NCI-H1105 treated with DMSO at 0.1 percent for 48 hours (cell line): Measurements from ENCODE around the gene UBXN10.

Experiments used
- DNase-seq: peaks from one replicate; lab custom pipeline; 2025; lab: John Stamatoyannopoulos, UW

The UBXN10 gene

DNA sequence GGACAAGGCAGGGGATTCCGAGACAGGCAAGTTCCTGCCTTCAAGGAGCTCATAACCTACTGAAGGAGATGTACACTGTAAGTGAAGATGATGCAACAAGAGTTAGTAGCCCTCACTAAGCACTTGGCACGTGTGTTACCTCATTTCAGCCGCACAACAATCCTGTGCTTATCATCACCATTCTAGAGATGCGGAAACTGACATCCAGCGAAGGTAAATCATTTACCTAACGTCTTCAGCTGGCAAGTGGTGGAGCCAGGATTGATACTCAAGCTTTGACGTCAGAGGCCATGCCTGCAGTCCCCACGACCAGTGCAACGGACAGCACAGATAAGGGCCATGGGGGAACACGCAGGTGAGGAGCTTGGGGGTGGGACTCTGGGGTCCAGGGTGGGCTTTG, 2.9 kb upstream of the UBXN10 start:
- no peak for DNase-seq

DNA sequence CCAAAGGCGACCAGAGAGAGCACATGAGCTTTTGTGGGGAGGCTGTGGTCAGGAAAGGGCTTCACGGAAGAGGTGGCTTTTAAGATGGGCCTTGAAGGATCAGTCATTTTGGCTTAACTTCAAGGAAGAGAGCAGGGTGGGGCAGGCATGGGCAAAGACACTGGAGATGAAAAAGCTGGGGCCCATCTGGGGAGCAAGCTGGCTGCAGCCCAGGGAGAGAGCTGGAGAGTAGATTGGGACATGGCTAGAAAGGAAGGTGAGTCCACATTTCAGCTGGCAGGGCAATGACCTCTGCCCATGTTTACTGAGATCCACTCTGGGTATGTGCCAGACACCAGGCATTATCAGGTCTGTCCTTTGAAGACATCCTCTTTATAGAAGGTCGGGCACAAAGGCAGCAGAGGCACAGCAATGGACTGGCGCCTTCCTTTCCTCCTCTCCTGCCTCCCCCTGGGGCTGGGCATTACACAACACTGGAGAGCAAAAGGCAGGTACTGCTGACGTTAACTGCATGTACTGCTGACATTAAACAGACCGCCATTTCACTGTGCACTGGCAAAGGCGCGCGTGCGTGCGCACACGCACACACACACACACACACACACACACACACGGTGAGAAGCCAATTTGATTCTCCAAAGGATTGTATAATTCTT, 2.2 kb upstream of the UBXN10 start:
- DNase-seq = no peak

DNA sequence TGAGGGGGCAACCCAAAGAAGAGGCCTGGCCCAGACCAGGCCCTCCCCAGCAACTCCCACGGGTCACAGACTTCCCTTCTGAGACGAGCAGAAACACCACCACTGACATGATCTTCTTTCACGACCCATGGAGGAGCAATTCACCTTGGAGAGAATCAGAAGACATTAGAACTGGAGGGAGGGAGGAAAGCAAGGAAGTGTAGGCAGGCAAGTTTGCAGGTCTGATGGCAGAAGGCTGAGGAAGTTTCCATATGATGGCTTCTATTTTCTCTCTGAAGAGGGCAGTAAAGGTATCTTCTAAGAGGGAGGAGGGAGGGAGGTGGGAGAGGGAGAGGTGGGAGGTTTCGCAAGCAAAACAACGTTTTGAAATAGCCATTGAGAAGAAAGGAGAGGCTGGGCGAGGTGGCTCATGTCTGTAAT, 1.4 kb upstream of the UBXN10 start:
- DNase-seq = no peak

DNA sequence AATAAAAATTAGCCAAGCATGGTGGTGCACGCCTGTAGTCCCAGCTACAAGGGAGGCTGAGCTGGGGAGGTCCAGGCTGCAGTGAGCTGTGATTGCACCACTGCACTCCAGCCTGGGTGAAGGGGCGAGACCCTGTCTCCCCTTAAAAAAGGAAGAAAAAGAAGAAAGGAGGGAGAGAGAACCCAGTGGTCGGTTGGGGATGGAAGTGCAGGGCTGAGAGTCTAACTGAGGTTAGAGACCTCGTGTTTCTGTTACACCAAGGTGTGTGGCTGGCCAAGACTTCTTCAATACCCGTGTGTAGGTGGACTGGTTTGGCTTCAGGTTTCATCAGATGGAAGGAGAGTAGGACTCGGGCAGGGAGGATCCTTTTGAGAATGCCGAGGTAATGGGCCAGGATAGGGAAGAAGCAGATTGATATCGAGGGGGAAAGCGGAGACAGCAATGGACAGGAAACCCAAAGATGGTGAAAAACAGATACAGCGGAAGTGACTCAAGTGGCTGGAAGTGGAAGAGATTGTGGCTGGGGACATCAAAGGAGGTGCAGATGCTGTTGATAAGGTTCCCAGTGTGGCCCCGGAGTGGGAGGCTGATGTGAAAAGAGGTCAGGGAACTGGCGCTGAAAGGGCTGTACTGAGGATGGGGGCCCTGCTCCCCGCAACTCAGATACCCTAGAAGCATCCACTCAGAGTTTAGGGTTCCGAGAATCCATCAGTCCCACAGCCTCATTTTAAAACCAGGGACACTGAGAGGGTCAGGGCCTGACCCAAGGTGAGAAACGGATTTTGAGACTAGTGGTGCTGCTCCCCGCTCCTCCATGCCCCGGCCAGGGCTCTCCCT, 681 bp upstream of the UBXN10 start:
- DNase-seq = no peak

DNA sequence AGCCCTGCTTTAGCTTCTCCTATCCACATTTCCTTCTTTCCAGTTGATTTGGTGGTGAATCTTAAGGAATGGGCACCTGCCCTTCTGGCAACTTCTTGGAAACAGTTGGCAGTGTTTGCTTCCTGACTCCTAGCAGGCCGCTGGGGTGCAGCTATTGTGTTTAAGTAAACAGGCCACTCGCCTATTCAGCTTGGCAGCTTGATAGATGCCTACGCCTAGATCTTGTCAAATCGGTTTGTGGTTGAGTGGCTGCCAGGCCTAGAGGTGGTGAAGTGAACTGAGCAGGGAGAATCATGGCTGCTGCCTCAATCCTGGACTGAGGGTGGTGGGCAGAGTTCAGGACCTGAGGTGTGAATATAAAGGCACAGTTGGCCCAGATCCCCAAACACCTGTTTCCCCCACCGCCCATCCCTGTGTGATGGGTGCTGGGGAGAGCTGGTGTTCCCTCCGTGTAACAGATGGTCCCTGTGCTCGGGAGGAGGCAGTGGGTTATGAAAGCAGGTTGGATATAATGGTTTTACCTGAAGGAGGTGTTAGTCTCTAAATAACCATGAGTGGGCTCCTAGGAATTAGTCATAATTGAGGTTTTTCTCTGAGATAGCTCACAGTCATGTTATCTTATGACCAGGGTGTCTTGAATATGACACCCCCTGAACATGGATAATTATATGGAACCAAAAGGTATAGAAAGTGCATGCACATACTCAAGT, 1.4 kb downstream of the UBXN10 start:
- peak; percentile 16 for DNase-seq

DNA sequence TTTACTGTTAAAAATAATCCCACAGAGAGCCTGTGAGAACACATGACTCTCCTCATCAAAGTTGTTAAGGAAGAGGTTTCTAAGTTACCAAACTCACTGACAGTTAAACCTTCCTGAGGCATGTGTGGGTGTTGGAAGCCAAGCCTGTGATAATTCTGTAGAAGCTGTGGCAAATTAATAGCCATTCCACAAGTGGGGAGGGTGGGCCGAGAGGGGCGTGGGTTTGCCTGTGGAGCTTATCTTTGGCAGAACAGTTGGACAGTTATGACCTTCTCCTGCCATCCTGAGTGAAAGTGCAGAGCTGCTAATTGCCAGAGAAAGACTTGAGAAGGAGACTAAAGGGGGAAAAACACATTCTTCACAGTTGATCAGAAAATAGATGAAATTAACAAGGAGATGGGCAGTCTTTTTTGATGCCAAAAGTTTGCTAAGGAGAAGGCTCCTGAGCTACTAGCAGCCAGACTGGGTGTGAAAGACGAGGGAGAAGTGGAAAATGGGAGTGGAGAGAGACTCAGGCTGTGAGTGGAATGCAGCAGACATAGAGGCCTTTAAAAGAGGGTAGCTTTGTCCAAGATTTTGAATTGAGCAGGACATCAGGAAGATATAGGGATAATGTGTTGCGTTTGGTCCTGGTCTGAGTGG, 2.0 kb downstream of the UBXN10 start:
- DNase-seq = no peak

DNA sequence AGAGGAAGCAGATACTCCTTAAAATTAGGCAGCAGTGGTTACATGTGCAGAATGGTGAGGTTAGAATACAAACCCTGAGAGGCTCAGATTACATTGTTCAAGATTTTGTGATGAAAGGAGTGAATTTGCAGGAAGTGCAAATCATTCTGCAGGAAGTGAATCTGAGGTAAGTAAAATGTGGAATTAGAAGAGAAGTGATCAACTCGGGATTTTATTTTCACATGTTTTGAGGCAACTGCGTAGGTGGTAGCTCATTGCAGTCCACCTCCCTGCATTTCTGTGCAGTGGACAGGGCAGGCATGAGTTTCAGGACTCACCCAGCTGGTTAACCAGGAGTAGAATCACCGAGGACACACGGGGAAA, 2.5 kb downstream of the UBXN10 start:
- no peak for DNase-seq

DNA sequence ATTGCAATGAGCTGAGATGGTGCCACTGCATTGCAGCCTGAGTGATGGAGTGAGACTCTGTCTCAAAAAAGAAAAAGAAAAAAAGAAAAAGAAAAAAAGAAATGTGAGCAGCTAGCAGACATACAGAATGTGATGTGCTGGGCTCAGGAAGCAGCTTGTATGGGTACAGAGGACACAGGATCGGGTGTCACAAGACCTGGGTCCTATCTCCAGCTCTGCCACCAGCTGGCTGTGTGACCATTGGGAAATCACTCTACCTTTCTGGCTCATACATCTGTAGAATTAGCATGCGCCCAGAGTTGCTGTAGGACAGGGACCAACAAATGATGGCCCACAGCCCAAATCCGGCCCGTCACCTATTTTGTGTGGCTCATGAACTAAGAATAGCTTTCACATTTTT, 3.8 kb downstream of the UBXN10 start:
- DNase-seq = no peak

DNA sequence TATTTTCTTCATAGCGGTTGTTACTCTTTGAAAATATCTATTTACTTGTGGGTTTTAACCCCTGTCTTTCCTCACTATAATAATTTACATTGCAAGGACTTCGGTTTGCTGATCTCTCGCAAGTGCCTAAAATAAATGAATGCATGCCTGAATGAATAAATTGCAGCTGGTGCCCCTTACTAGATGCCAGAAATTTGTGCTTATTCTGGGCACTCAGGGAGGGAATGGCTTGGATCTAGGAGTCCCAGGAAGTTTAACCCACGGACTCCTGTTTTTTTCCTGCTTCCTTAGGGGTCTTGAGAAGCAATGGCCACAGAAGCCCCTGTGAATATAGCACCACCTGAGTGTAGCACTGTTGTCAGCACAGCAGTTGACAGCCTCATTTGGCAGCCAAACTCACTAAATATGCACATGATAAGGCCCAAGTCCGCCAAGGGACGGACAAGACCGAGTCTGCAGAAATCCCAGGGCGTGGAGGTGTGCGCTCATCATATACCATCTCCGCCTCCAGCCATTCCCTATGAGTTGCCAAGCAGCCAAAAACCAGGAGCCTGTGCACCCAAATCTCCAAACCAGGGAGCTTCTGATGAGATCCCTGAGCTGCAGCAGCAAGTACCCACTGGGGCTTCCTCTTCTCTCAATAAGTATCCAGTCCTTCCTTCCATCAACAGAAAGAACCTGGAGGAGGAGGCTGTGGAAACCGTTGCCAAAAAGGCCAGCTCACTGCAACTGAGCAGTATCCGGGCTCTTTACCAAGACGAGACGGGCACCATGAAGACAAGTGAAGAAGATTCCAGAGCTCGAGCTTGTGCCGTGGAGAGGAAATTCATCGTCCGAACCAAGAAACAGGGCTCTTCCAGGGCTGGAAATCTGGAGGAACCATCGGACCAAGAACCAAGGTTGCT, 4.6 kb downstream of the UBXN10 start:
- DNase-seq = no peak

DNA sequence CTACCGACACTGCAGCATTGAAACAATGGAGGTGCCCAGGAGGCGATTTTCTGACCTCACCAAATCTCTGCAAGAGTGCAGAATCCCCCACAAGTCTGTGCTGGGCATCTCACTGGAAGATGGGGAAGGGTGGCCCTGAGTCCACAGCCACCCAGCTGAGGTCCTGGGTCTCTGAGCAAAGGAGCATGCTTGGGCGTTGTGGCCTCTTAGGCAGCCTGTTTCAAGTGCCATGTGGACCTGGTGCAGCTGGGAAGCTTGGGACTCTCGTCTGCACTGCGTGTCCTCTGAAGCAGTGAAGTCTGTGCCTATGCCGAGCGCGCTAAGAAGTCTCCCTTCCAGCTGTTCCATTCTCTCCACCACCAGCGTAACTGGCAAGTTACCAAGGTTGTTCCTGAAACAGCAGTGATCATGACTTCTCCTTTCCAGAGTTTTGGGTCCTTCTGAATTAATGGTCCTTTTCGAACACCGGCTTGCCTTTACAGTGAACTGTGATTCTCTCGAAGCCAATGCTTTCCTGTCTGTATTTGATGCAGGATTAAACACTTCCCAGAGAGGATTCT, 5.5 kb downstream of the UBXN10 start:
- no peak for DNase-seq

DNA sequence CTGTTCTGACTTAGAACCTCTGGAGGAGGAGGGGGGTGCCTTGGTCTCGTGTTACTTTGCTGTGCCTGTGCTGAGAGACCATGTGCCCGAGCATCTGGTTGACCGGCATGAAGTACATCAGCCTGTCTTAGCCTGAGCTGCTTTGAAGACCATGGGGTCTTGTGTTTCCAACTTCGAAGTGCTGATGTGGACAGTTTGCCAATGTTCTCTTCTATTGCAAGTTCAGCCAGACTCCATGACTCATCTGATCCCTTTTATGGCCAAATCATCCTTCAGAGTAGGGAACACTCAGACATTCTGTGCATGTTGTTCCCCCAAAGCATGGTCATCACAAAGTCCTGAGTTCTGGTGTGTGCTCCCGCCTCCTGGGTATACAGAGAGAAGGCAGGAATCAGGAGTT, 6.5 kb downstream of the UBXN10 start:
- DNase-seq = no peak

DNA sequence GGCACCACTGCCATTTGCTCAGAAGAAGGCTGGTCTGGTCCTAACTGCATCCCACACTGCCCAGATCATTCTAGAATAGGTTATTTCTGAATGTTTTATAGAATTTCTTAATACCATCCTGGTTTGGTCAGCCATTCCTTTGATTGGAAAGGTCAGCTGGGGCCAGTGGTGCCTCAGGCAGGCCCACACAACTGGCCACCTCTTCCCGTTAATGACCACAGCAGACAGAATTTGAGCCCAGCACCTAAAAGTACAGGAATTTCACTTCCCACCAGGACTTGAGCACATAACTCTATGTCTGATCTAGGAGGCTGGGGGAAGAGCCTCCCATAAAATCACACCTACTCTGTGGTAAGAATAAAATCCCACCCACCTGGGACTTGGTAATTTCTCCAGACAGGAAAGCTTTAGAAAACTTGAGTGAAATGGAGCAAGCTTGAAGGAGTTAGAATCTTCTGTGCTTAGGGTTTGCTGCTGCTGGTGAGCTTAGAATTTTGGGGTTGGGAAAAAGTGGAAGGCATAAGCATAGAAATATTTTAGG, 7.0 kb downstream of the UBXN10 start:
- no peak for DNase-seq

DNA sequence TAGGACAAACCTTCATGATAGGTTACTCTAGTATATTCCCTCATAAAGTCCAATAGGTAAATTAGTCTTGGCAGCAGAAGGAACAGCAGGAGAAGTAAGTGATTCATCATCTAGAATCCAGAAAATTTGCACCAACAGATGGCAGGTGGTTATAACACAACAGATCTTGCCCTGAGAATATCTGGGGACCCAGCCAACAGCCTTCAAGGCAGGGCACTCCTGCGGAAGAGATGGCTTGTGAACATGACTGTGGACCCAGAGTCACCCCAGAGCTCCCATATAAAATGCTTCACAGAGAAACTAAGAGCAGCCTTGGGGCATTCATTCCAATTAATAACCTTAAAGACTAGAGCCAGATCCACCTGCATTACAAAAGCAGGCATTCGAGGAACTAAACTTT, 8.3 kb downstream of the UBXN10 start:
- no peak for DNase-seq

DNA sequence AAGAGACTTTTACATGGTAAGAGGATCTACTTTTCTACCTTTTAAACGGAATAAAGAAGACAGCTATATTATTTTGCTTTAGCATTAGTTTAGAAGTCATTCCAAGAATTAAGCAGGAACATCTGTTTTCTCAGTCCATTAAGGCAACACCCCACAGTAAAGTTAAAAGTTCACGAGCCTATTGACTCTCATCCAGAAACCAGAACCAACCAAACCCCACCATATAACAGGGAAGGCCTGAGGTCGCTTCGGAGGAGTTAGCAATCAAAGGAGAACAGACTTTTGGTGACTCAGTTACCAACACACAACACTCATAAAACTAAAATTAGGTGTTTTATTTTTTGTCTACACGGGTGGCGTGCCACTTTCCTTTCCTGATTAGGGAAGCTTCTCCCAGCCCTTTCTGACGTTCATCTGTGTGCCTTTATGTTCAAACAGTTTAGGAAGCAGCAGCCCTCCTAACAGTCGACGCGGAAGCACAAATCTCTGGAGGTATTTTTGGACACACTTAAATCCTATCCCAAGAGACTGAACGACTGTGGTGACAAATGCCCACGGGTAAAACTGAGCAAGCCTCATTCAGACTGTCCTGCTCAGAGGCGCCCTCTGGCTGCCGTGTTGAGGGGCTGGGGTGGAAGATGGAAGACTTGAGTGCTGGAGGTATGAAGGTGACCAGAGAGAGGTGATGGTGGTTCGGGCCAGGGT, 9.0 kb downstream of the UBXN10 start:
- DNase-seq = peak; percentile 12

DNA sequence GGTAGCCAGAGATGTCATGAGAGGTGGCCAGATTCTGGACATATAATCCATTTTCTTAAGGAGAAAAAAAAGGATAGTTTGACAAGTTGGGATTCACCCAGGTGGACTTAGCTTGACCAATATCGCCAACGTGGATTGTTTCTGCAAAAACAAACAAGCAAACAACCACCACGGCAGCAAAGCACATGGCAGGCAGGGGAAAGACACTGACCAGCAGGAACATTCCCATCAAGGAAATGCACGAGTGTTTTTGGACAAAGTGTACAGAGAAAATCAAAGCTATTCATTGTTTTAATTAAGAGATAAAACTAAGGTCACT, 9.5 kb downstream of the UBXN10 start:
- no peak for DNase-seq

DNA sequence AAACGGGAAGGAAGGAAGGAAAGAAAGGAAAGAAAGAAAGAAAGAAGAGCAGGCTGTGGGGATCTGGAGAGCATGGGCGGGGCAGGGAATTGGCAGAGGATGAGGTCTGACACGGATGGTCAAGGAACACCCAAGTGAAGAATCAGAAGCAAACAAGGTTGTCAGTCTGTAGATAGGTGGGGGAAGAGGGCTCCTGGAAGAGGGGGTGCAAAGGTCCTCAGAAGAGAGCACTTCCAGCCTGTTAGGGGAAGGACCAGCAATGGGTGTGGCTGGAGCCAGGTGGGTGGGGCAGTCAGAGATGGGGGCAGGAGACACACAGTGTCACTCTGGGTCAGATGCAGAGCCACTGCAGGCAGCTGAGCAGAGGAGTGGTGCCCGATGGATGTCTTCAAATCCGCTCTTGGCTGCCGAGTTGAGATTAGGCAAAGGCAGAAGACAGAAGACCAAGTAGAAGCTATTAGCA, 11.5 kb downstream of the UBXN10 start:
- DNase-seq = no peak

DNA sequence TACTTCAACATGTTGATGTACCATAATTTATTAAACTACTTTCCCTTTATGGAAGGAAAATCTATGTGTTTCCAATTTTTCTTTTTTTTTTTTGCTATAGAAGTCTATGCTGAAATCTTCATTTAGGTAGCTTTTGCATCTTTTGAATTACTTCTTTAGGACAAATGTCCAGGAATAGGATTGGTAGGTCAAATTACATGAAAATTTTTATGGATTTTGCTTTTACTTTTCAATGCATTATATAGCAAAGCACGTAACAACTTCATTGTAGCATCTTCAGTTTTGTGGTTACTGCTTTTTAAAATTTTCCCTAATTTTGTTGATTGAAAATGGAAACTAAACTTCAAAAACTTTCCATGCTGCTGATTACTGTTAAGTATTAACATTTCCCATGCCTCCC, 12.4 kb downstream of the UBXN10 start:
- no peak for DNase-seq

DNA sequence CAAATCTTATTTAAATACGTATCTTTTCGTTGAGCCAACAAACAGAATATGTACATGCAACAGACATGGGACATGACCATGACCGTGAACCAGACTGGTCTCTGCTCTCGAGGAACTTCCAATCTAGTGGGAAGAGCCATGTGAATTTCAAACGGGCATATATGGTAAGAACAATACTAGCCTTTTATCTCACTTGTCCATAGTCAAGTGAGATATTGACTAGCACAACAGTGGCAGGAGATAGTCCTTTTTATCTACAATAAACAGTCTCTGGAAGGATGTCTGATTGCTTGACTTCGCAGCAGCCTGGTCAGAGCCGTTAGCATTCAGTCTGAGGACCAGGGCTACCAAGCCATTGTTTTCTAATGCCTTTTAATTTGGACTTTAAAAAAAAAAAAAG, 13.0 kb downstream of the UBXN10 start:
- no peak for DNase-seq

DNA sequence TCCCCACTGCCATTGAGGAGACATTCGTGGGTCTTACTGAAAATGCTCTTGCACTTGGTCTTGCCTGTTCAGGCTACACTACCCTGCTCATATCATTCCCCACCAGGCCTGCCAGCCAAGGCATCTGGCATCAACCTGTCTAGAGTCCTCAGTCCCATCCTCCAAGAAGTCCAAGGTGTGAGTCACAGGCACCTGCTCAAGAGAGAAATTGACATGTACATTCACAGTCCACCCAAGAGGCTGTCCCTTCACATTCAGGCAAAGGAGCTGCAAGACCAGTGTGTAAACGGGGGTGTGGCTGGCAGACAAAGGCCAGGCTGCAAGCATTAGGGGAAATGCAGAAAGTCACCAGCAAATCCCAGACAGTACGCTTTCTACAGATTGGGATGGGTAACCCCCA, 13.5 kb downstream of the UBXN10 start:
- DNase-seq = no peak

DNA sequence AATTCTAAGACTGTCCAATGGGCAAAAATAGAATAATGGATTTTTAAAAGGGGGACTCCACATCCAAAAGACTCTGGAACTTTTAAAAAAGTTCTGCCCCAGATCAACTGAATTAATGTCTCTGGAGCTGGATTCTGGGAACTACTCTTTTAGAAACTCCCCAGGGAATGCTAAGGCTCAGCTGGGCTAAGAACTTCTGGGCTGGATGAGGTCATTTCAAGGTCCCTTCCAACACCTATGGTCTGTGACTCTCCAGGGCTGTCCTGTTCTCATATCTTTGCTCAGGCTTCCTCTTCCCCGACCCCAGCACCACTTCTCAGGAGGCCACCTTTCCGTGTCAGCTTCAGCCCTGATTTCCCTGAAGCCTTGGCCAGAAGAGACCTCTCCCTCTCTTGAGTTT, 13.9 kb downstream of the UBXN10 start:
- DNase-seq = no peak
